ENCODE results near the gene ILKAP.

The ILKAP gene, protein sequence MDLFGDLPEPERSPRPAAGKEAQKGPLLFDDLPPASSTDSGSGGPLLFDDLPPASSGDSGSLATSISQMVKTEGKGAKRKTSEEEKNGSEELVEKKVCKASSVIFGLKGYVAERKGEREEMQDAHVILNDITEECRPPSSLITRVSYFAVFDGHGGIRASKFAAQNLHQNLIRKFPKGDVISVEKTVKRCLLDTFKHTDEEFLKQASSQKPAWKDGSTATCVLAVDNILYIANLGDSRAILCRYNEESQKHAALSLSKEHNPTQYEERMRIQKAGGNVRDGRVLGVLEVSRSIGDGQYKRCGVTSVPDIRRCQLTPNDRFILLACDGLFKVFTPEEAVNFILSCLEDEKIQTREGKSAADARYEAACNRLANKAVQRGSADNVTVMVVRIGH

DNA sequence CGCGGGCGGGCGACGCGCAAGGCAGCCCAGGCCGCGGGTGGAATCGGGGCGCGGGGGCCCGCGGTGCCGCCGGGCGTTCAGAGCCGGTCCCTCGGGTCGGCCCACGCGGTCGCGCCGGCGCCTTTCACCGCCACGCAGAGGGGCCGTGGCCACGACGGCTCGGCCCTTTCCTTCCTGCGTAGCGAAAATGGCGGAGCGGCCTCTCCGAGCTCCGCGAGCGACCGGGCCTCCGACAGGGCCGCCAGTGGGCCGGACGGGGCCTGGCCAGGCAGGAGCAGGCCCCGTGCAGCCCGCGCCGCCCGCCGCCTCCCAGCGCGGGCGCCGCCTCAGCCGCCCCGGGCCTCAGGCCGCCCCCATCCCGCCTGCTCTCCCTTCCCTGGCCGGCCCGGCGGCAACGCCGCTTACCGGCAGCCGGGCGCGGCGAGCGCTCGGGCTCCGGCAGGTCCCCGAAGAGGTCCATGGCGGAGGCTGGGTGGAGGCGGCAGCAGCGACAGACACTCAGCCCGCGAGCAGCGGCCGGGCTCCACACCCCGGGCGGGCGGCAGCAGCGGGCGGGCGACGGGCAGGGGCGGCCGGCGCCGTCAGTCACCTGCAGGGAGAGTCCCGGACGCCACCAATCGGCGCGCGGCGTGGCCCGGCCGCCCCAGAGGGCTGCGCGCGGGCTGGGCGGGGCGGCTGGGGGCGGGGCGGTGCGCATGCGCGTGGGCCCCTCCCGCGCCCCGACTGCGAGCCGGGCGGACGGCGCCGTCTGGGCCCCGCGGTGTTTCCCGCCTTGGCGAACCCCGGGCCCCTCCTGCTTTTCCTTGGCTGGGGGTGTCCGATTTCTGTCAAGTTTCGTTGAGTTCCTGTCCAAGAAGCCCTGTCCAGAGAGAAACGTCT lies at the start of gene ILKAP:
ILKAP (minus strand) TSS at position 602 of the 879 bp plus-strand sequence; CDS start at position 460, 142 bp downstream.
- DNase-seq (ENCODE audit: low spot score) = peak; percentile 76

DNA sequence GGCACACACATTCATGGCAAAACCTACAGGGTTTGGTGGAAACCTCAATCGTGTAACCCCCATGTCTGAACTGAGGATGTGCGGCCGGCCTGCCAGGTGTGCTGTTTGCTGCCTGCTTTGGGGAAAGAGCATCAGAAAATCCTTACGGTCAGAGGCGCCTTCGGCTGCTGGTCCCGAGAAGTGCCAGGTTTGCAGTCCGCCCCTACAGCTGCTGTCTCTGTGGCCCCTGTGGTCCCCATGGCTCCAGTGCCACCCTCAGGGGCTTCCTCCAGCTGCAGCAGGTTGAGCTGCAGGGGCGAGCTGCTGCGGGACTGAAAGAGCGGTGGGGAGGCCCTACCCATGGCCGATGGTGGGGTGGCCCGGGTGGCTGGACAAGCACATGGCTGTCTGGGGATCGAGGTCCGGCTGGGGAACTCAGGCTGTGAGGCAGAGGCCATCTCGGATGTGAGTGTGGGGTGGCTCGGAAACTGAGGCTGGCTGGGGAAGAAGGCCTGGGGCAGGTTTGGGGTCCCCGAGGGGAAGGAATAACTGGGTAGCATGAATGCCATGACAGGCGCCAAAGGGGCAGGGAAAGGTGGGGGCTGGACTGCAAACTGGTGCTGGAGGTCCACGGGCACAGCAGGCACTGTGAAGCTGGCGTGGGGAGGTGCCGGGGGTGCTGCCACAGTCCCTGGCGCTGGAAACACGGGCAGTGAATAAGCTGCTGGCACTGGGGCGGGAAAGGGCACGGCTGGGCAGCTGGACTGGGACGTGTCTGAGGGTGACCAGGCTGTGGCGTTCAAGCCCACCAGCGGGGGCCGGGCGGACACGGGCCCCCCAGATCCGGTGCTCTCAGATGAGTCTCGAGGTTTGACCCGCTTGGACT lies 49.5 kb upstream of the ILKAP start:
- DNase-seq (ENCODE audit: low spot score) = no peak

DNA sequence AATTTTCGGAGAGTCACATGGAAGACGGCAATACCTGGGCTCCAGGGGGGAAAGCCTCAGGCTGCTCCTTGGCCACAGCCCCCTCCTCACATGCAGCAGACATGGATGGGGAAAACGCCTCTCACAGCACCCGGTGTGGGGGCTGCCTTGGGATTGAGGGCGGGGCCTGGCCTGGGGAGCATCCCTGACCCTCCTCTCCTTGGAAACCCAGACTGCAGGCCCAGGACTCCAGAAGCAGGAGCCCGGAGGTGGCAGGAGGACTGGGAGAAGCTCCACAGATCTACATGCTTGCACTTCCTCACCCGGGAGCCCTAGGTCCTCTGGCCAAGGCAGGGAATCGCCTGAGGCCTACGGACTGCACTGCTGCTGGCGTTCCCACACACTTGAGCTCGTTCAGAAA lies 48.5 kb upstream of the ILKAP start:
- no peak for DNase-seq (ENCODE audit: low spot score)

DNA sequence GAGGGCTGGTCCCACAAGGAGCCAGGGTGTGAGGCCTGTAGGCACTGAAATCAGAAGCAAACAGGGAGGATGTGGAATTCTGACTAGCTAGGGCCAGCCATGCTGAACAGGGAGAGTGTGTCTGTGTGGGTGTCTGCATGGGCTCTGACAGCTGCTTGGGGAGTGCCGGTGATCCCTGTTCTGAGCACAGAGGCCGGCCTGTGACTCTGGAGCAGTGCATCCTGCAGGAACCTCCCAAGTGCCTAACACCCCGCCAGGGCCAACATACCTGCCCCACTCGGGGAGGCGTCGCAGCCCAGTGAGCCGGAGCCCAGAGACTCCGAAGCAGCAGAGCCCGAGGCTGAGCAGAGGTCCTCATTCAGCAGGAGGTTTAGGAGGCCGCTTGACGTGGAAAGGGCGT lies 47.8 kb upstream of the ILKAP start:
- no peak for DNase-seq (ENCODE audit: low spot score)

DNA sequence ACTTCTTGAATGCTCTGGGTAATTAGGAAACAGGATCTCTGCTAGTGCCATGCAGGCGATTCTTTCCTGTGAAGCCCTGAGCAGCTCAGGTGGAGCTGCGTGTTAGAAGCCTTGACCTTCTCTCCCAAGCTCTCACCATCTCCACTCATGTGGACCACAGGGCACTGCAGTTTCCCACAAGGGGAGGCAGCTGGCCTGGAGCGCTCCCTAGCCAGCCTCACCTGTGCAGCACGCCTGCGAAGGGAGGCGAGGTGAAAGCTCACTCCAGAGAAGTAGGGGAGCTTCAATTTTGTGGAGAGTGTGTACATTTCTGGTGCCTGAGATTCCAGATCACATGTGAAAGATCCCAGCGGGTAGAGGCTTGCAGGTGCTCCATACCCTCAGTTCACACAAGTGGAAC lies 47.4 kb upstream of the ILKAP start:
- DNase-seq (ENCODE audit: low spot score) = no peak

DNA sequence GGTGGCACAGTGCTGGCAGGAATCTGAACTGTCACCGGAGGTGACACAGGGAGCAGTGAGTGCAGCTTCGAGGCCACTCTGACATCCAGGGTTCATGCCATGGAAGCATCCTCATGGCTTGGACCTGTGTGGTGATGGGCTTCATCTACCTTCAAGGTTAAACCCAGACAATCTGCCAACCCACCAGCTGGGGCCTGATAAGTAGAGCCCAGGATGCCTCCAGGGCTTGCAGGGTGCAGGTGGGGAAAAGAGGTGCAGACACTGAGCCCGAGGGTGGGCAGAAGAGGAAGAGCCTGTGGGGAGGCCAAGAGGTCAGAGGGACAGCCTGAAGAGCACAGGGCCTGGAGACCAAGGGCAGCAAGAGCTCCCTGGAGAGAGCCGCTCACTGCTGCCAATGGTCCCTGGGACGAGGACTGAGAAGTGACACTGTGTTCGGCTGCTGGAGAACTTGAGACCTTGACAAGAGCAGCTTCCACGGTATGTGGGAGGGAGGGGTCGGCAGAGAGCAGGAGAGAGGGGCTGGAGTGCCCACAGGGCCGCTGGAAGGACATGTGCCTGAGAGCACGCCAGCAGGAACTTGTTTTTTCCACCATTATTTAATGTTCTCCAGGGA lies 44.5 kb upstream of the ILKAP start:
- no peak for DNase-seq (ENCODE audit: low spot score)

DNA sequence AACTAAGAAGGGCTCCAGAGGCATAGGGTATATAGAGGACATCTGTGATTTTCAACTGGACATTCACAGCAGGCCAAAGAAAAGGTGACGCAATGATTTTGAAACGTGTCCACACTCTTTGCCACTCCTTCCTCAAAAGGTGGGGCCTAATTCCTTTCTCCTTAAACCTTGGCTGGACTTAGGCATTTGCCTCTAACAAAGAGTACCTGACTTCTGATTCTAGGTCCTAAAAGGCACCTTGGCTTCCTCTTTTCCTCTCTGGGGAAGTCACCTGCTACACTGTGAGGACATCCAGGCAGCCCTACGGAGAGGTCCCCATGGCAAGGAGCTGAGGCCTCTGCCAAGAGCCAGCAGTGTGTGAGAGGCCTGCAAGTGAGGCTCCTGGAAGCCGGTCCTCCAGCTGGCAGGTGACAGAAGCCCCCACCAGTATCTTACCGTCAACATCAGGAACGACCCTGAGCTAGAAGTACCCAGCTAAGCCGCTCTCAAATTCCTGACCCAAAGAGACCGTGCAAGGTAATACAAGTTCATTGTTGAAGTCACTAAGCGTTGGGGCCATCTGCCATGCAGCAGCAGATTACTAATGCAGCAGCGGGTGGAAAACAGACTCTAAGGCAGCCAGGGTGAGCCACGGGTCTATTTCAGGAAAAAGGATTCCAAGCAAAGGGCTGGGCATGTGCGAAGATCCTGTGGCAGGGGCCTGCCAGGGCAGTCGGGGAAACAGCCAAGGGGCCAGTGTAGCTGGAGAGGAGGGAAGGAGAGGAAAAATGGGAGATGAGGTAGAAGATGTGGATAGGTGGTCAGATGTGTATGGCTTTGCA lies 43.7 kb upstream of the ILKAP start:
- DNase-seq (ENCODE audit: low spot score) = no peak

DNA sequence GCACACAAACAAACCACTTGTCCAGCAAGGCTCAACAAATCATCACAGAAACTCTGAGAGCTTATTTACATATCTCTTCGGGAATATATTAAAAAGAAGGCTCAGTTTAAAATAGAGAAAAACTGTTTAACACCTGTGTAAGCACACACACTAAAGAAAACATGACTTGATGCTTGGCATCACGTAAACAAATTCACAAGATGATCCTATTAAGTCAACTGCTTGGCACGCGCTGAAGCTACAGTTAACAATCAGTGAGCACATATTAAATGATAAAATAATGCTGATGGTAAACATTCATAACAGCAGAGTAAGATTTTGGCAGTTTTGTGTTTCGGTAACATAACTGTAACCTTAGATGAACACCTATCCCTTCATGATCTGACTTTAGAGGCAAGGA lies 40.7 kb upstream of the ILKAP start:
- no peak for DNase-seq (ENCODE audit: low spot score)

DNA sequence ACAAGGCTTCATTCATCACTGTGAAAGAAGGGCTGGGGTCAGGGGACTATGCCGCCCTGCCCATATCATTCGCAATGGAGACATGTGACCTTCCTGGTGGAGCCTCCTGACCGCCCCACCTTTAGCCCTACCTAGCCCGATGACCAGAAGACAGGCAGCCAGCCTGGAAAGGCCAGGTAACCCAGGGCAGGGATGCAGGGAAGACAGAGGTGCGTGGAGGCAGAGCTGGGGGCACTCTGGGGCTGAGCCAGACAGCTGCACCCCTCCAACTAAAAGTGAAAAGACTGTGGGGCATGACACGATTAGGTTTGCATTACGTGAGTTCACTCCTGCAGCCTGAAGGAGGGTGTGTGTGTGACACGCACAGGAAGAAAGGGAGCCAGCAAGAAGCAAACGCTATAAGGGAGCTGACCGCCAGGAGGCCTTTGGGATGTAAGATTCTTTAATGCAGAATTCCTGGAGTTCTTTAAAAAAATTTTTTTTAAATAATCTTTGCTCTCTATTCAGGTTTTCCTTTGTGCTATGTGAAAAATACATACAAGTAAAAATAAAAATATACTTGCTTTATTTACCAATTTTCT lies 40.1 kb upstream of the ILKAP start:
- DNase-seq (ENCODE audit: low spot score) = no peak

DNA sequence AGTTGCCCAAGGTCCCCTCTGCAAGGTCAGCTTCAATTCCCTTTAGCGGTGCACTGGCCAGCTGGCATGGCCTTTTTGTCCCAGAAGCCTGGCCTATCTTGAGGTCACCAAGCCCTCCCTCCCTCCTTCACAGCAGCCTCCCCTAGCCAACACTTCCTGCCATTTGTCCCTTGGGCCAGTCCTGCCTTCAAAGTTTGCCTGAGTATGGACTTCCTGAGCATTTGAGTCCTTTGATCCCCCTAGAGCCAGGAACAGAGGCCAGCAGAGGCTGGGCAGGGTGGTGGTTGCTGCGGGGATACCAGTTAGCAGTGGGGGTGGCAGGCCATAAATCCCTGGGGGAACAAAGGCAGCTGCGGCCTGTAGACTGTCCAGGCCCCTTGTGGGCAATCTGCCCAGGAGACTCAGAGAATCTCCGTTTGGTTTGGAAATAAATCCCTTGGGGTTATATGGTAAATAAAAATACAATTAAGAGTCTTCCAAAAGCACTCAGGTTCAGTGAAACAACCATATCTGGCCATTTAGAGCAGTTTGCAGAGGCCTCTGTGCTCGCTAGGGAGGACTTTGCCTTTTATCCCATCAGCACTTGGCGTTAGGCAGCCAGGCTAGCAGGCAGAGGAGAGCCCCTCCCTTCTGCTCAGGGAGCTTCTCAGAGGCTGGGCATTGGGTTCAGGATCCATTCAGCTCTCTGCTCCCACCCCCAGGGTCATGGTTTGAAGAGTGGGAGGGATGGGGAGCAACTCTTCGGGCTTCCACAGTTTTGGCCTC lies 39.4 kb upstream of the ILKAP start:
- no peak for DNase-seq (ENCODE audit: low spot score)

DNA sequence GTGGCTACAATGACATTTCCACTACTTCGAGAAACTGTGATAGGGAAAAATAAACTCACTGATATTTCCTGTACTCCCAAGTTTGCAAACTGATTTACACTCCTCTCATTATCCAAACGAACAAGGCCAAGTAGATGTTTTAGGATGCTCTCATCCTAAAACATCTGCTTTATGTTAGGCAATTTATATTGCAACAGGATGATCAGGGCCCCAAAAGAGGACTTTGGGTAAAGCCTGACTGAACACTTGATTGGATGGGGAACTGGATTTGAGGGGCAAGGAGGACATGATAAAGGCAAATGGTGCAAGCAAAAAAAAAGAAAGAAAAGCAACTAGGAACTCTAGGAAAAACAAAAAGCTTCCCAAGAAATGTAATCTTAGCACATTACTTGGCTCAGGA lies 38.5 kb upstream of the ILKAP start:
- no peak for DNase-seq (ENCODE audit: low spot score)

DNA sequence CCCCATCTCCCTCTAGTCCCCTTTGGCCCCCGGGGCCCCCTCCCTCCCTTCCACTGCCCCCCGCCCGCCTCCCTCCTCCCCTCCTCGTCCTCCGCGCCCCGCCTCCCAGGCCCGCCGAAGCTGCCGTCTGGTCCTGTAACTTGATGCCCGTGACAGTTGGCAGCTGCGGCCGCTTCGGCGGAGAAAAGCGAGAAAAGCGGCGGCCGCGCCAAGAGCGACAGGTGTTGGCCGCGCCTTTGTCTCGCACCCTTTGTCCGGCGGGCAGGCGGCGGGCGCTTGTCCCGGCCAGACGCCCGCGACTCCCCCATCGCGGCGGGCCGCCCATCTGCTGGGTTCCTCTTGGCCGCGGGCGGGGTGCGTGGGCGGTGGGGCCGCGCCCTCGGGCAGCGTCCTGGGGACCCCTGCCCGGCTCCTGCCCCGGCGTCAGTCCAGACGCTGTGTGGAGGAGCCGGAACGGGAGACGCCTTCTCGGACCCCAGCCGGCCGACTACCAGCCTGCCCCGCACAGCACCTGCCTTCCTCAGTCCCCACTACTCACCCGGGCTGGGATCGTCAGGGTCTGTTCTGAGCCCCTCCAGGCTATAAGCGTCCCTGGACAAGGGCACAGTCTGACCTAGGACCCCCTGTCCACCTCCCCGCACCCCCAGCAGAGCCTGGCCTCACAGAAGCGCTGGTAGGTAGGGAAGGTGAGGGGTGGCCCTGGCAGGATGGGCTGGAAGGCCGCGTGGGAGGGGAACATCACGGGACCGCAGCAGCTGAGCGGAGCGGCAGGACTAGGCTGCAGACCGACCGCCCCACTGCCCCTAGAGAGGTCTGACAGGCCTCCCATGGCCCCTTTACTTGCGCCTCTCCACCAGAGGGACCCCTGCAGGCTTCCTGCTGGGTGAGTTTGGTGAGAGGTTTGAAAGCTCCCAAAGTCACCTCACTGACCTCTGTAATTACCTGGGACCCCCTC lies 37.5 kb upstream of the ILKAP start:
- peak; percentile 55 for DNase-seq (ENCODE audit: low spot score)

DNA sequence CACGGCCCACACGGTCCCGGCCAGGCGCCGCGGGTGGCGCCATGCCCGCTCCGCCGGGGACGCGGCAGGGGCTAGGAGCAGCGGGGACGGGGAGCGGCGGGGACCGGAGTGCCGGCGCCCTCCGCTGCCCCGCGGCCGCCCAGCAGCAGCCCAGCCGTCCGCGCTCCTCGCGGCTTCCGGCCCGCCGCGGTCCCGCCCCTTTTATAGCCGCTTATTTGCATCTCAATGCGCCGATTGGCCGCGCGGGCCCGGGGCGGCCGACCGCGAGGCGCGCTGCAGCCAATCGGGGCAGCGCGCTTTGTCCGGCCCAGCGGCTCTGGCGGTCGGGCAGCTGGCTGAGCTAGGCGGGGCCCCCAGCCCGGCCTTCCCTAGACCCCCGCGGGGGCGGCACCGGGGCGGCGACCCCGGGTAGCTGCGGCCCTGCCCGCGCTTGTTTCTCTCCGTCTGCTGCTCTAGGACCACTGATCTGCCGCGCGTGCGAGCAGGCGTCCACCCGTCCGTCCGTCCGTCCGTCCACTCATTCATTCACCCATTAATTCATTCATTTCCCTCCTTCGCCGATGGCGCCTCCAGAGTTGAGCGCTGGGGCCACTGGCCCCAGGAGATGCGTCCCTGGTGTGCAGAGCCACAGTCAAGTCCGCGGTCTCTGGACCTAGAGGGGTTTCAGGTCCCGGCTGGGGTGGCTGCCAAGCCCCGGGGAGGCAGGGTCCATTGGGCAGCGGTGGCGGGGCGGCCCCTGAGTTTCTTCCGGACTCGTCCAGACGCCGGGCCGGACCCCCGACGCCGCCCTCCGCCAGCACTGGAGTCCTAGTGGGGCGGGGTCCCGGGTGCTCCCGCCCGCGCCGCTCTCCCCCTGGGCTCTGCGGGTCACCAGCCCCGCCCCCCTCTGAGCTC lies 36.6 kb upstream of the ILKAP start, which contains the start of gene HES6:
HES6 (minus strand) TSS at position 176 of the 894 bp plus-strand sequence; CDS start at position 43, 133 bp downstream.
- peak; percentile 70 for DNase-seq (ENCODE audit: low spot score)

DNA sequence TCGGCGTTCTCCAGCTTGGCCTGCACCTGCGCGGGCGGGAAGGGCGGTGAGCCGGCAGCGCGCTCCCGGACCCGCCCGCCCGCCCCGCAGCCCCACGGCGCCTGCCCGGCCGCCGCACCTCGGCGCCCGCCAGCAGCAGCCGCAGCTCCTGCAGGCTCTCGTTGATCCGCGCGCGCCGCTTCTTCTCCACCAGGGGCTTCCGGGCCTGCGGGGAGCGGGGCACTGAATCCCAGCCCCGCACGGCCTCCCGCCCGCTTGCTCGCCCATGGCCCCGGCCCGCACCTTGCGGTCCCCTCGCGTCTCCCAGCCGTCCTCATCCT lies 36.0 kb upstream of the ILKAP start:
- DNase-seq (ENCODE audit: low spot score) = no peak

DNA sequence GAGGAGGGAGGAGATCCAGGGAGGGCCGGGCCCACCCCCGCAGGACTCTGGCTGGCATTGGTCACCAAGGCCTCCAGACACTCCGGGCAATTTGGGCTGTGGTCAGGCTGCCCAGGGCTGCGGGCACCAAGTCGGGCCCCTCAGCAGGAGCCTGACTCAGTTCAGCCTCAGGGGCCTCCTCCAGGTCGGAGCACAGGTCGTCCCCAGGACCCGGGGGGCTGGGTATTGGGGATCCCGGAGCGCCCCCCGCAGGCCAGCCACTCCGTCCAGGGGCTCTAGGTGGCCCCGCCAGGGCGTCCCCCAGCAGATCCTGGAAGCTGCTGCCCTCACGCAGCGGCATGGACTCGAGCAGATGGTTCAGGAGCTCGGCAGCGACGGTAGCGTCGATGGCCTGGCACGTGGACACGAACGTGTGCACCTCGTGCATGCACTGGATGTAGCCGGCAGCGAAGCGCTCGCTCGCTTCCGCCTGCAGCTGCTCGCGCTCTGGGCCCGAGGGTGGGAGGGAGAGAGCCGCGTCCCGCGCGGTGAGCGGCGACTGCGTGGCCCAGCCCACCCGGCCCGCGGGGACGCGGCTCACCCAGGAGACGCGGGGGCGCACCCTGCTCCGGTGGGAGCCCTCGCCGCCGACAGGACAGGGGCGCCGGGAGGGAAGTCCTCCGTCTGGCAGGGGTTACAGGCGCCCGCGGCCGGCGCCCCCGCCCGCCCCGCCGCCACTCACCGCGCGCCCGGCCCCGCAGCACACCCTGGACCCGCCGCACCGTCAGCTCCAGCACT lies 35.5 kb upstream of the ILKAP start:
- DNase-seq (ENCODE audit: low spot score) = no peak

DNA sequence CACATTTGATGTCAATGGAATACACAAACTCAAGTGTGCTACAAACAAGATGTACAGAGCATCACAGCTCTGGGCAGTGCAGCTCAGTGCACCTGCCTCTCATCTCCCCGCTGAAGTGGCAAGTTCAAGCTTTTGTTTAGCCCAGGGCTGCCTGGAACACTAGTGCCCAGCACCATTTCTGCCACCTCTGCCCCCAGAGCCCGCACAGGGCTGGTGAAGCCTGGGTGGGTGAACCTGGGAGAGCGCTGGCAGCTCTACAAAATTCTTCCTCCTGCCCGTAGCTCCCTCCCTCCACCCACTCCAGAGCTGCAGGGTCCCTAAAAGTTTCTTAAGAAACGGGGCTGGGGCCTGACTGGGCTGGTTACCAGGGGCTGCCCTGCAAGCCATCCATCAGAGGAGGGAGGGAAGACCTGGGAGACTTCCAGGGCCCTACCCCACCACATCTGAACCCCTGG lies 34.8 kb upstream of the ILKAP start:
- no peak for DNase-seq (ENCODE audit: low spot score)

Measured in cerebellar cortex (tissue), 1 donor.